Kidney epithelial cell (primary cell): ENCODE data around the gene SPON1. TPM values are rescaled to one million over a fixed set of nuclear protein-coding genes. Genes with fewer than 3 reads are reported as not detected.

Source experiments
- DNase-seq: peaks from one replicate; pipeline ENCODE4 v3.0.0-alpha.2; 2010; ENCODE audit warnings: low read depth
- H3K27me3 ChIP-seq: 2 replicates; pipeline ENCODE4 v1.6.0; 2011; ENCODE audit warnings: low read length; ENCODE audit not compliant: control insufficient read depth, insufficient read depth
- H3K36me3 ChIP-seq: 2 replicates; pipeline ENCODE4 v1.5.1; 2011; ENCODE audit warnings: low read length; ENCODE audit not compliant: control insufficient read depth, insufficient read depth
- H3K4me3 ChIP-seq: 2 replicates; pipeline ENCODE4 v1.5.1; 2011; ENCODE audit warnings: low read depth, mild to moderate bottlenecking, control low read depth, low read length
- CTCF ChIP-seq: IDR thresholded peaks from 2 replicates; pipeline ENCODE4 v1.5.1; 2011; ENCODE audit warnings: mild to moderate bottlenecking, moderate library complexity, low read length, control low read depth, inconsistent platforms; ENCODE audit not compliant: insufficient read depth, poor library complexity, severe bottlenecking
- total RNA-seq: library from RNA; depleted of rRNA; stranded (reverse); fragments of >200 nt; gene quantifications from 2 replicates; pipeline ENCODE4 v1.2.3, GENCODE V29; 2015

Gene SPON1
- total RNA-seq, 1 donor from 2014 or later, result 3.7 TPM

- DNase-seq, result no peak
- TF ChIP-seq CTCF, result no peak
- H3K36me3 ChIP-seq, result no peaks in the 10 kb centered on the region
- H3K27me3 ChIP-seq, result no peaks in the 10 kb centered on the region
- H3K4me3 ChIP-seq, result no peak overlapping the region
Measured at GRCh38 chr11:14042686-14043465, 80.4 kb downstream of the SPON1 start.

- TF ChIP-seq CTCF, result no peak
- Histone ChIP-seq H3K36me3 (no peaks in the 10 kb centered on the region), H3K4me3 (no peak overlapping the region), H3K27me3 (no peaks in the 10 kb centered on the region)
- DNase-seq, result no peak
Measured at GRCh38 chr11:14044916-14045315, 82.4 kb downstream of the SPON1 start.

GRCh38 chr11:14045417-14045816 lies 82.9 kb downstream of the SPON1 start:
- DNase-seq, result no peak
- Histone ChIP-seq H3K36me3 (no peaks in the 10 kb centered on the region), H3K27me3 (no peaks in the 10 kb centered on the region), H3K4me3 (no peak overlapping the region)
- no peak for TF ChIP-seq CTCF

GRCh38 chr11:14052198-14052597 lies 89.7 kb downstream of the SPON1 start:
- DNase-seq, result no peak
- Histone ChIP-seq H3K4me3 (no peak overlapping the region), H3K27me3 (no peaks in the 10 kb centered on the region), H3K36me3 (no peaks in the 10 kb centered on the region)
- TF ChIP-seq CTCF, result no peak

GRCh38 chr11:14054116-14055107 lies 91.9 kb downstream of the SPON1 start:
- no peak for DNase-seq
- Histone ChIP-seq H3K36me3 (no peaks in the 10 kb centered on the region), H3K4me3 (no peak overlapping the region), H3K27me3 (no peaks in the 10 kb centered on the region)
- no peak for TF ChIP-seq CTCF
